HL-60 (cell line): ENCODE measurements around the gene CAV2.

ENCODE experiments used
- DNase-seq, 2 experiments: peaks; one replicate each; pipeline ENCODE4 v3.0.0-alpha.2; 2010 to 2020; ENCODE audit warnings: low read depth in 1 of 2, low spot score in 1 of 2
- H3K27ac ChIP-seq: fragments of 250-450 bp; sonication (Bioruptor Pico); replicated peaks from 2 replicates; pipeline ENCODE4 v1.5.1; 2020; ENCODE audit warnings: mild to moderate bottlenecking, moderate library complexity
- H3K27me3 ChIP-seq: fragments of 250-450 bp; sonication (Bioruptor Pico); 2 replicates; pipeline ENCODE4 v1.5.1; 2021; ENCODE audit warnings: mild to moderate bottlenecking, moderate library complexity; ENCODE audit not compliant: insufficient read depth, poor library complexity, severe bottlenecking
- H3K4me3 ChIP-seq: replicated peaks from 2 replicates; pipeline ENCODE4 v1.5.1; 2011; ENCODE audit warnings: mild to moderate bottlenecking, control low read depth, low read length; ENCODE audit not compliant: insufficient read depth
- GABPA ChIP-seq: IDR thresholded peaks from 2 replicates; pipeline ENCODE4 v1.6.1; 2012; ENCODE audit warnings: low read depth
- POLR2AphosphoS5 ChIP-seq: IDR thresholded peaks from 2 replicates; pipeline ENCODE4 v1.6.1; 2012; ENCODE audit warnings: low read depth
- SPI1 ChIP-seq: IDR thresholded peaks from 2 replicates; pipeline ENCODE4 v1.6.1; 2012; ENCODE audit warnings: low read depth, mild to moderate bottlenecking, borderline replicate concordance
- TF ChIP-seq, protein P1 (sequence below): IDR thresholded peaks from one replicate; pipeline ENCODE4 v1.5.1; 2011; ENCODE audit warnings: low read length, control low read depth, inconsistent platforms; ENCODE audit not compliant: insufficient read depth
- TF ChIP-seq, protein P2 (sequence below): IDR thresholded peaks from 2 replicates; pipeline ENCODE4 v1.6.1; 2012; ENCODE audit warnings: low read depth; ENCODE audit not compliant: insufficient replicate concordance

The CAV2 gene

DNA sequence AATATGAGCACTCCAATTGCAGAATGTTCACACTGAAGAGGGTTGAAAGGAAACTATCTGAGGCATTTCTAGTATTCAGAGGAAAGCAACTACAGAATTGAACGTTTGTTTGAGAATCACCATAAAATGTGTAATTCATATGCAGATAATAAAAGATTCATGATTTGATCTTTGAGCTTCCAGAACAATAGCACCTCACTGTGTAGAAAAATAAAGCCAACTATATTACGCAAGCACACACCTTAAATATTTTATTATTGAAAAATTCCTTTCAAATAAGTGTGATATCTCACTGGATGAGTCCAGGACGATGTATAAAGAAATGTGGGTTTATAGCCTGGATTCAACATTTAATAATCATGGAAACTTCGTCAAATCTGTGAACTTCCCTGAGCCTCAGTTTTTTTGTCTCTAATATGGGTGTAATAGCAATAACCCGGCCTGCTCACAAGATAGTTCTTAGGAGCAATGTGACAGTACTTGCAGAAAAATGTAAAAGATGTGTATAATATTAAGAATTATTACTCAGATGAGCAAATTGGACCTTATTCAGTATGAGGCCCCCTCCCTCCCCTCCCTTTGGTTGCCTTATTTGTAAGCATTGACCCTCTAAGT is 11.5 kb upstream of the CAV2 start:
- Histone ChIP-seq H3K27ac (no peak overlapping the region), H3K4me3 (no peak overlapping the region), H3K27me3 (no peaks in the 10 kb centered on the region)
- DNase-seq, result no peak
- TF ChIP-seq, protein P1, sequence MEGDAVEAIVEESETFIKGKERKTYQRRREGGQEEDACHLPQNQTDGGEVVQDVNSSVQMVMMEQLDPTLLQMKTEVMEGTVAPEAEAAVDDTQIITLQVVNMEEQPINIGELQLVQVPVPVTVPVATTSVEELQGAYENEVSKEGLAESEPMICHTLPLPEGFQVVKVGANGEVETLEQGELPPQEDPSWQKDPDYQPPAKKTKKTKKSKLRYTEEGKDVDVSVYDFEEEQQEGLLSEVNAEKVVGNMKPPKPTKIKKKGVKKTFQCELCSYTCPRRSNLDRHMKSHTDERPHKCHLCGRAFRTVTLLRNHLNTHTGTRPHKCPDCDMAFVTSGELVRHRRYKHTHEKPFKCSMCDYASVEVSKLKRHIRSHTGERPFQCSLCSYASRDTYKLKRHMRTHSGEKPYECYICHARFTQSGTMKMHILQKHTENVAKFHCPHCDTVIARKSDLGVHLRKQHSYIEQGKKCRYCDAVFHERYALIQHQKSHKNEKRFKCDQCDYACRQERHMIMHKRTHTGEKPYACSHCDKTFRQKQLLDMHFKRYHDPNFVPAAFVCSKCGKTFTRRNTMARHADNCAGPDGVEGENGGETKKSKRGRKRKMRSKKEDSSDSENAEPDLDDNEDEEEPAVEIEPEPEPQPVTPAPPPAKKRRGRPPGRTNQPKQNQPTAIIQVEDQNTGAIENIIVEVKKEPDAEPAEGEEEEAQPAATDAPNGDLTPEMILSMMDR, result no peak
- TF ChIP-seq POLR2AphosphoS5, result no peak
- no peak for TF ChIP-seq SPI1
- no peak for TF ChIP-seq GABPA
- TF ChIP-seq, protein P2, sequence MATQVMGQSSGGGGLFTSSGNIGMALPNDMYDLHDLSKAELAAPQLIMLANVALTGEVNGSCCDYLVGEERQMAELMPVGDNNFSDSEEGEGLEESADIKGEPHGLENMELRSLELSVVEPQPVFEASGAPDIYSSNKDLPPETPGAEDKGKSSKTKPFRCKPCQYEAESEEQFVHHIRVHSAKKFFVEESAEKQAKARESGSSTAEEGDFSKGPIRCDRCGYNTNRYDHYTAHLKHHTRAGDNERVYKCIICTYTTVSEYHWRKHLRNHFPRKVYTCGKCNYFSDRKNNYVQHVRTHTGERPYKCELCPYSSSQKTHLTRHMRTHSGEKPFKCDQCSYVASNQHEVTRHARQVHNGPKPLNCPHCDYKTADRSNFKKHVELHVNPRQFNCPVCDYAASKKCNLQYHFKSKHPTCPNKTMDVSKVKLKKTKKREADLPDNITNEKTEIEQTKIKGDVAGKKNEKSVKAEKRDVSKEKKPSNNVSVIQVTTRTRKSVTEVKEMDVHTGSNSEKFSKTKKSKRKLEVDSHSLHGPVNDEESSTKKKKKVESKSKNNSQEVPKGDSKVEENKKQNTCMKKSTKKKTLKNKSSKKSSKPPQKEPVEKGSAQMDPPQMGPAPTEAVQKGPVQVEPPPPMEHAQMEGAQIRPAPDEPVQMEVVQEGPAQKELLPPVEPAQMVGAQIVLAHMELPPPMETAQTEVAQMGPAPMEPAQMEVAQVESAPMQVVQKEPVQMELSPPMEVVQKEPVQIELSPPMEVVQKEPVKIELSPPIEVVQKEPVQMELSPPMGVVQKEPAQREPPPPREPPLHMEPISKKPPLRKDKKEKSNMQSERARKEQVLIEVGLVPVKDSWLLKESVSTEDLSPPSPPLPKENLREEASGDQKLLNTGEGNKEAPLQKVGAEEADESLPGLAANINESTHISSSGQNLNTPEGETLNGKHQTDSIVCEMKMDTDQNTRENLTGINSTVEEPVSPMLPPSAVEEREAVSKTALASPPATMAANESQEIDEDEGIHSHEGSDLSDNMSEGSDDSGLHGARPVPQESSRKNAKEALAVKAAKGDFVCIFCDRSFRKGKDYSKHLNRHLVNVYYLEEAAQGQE, result no peak

DNA sequence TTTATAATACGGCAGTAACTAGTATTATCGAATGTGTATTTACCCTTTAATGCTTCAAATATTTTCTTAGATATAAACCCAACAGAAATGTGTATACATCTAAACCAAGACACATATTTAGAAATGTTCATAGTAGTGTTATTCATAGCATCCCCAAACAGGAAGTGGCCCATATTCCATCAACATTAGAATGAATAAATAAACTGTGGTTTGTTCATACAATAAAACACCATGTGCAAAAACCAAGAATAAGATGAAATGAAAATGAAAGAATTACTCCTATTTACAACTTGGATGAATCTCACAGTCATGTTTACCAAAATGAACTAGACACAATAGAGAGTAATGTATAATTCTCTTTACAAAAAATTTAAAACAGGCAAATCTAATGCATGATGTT is 9.2 kb upstream of the CAV2 start:
- Histone ChIP-seq H3K27ac (no peak overlapping the region), H3K27me3 (peaks cover 5% of the 10 kb centered on the region), H3K4me3 (no peak overlapping the region)
- DNase-seq, result no peak
- no peak for TF ChIP-seq POLR2AphosphoS5
- no peak for TF ChIP-seq SPI1
- TF ChIP-seq GABPA, result no peak
- TF ChIP-seq, protein P1, result no peak
- TF ChIP-seq, protein P2, result no peak

DNA sequence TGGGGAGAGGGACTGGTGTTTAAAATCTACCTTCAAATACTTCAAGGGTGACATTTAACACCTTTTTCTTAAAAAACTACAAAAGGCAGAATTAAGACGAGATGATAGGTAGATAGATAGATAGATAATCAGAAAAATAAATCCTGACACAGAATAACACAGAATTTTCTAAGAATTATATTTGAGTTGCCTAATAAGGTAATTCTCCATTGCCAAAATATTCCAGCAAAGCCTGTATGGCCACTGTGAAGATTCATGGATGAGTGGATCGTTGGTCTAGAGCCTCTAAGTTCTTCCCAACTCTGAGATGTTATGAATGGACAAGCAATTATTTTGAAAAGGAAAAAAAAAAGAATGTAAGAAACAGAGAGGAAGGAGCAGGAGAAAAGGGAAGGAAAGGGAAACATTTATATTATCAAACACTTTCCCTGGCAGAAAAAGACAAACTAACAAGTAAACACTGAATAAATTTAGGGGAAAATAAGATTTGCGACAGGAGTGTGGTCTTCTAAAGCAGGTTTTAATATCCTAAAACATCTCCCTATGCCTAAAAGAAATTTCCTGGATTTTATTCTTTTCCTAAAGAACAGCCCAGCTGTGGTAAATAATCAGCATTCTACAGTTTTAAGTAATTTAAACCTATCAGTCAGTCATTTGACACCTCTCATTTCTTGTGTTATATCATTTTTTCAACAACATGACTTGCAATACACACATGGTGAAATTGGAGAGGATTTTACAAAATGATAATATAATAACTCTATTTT is 7.5 kb upstream of the CAV2 start:
- Histone ChIP-seq H3K4me3 (no peak overlapping the region), H3K27me3 (peaks cover 7% of the 10 kb centered on the region), H3K27ac (no peak overlapping the region)
- TF ChIP-seq SPI1 (no peak), POLR2AphosphoS5 (no peak), GABPA (no peak)
- TF ChIP-seq, protein P2, result no peak
- TF ChIP-seq, protein P1, result no peak
- no peak for DNase-seq
